Left ventricle myocardium superior (tissue), 1 donor: ENCODE results near the gene HNF1B. TPM values are rescaled to one million over a fixed set of nuclear protein-coding genes. Genes with fewer than 3 reads are reported as not detected.

Experiments
- ATAC-seq: fragments of 200-7000 bp; cut with Tn5 transposase; one replicate; pipeline ENCODE4 v1.9.1; 2020; ENCODE audit warnings: mild to moderate bottlenecking, moderate library complexity
- DNase-seq: peaks from one replicate; pipeline ENCODE4 v3.0.0-alpha.2; 2020
- intact Hi-C: fragments of 100-400 bp; cut with micrococcal nuclease; formaldehyde crosslinking; loops from one replicate; pipeline ENCODE4 v1.11.0; 2022
- total RNA-seq: library from RNA; stranded (reverse); fragmentation: NEBNext Ultra II Directional; extraction: Animal tissue kit (Norgen Biotek cat#: 25700); gene quantifications from one replicate; pipeline ENCODE4 v1.2.1, GENCODE V29; 2021
- donor health status: DM: no; HTN: yes; CAD: no; lungs with severe emphysema.

The HNF1B gene
- total RNA-seq, 1 donor from 2014 or later: not detected

- ATAC-seq (no peak), DNase-seq (no peak)
- intact Hi-C loops: no loop called here
These were observed 3.3 kb downstream of the HNF1B start for GRCh38 chr17:37741341-37742115.

- DNase-seq (no peak), ATAC-seq (no peak)
- intact Hi-C loops: no loop called here
These were observed 3.9 kb downstream of the HNF1B start for GRCh38 chr17:37740915-37741314.

- intact Hi-C loops: no loop called here
- no peak for DNase-seq
- ATAC-seq: no peak
These were observed 6.9 kb downstream of the HNF1B start for GRCh38 chr17:37737971-37738370.

GRCh38 chr17:37737081-37737480 is 7.8 kb downstream of the HNF1B start:
- DNase-seq: no peak
- ATAC-seq: no peak
- intact Hi-C loops: no loop called here

- DNase-seq (no peak), ATAC-seq (no peak)
- intact Hi-C loops: no loop called here
These were observed 8.4 kb downstream of the HNF1B start for GRCh38 chr17:37736428-37736827.

- DNase-seq: no peak
- no peak for ATAC-seq
- intact Hi-C loops: no loop called here
These were observed 9.7 kb downstream of the HNF1B start for GRCh38 chr17:37735165-37735564.

- intact Hi-C loops: no loop called here
- DNase-seq (no peak), ATAC-seq (no peak)
These were observed 12.5 kb downstream of the HNF1B start for GRCh38 chr17:37732316-37732715.

GRCh38 chr17:37731056-37731455 is 13.8 kb downstream of the HNF1B start:
- DNase-seq (no peak), ATAC-seq (no peak)
- intact Hi-C loops: no loop called here

- no peak for DNase-seq
These were observed 15.0 kb downstream of the HNF1B start for GRCh38 chr17:37729905-37730304.

GRCh38 chr17:37726891-37727675 is 17.8 kb downstream of the HNF1B start:
- DNase-seq: no peak
- intact Hi-C loops: no loop called here
- ATAC-seq: no peak

More at GRCh38 chr17:37729905-37730304, 15.0 kb downstream of the HNF1B start:
- intact Hi-C loops: no loop called here
- ATAC-seq: no peak

- no peak for ATAC-seq
- intact Hi-C loops: no loop called here
- no peak for DNase-seq
These were observed 18.6 kb downstream of the HNF1B start for GRCh38 chr17:37726248-37726647.

GRCh38 chr17:37725601-37726146 is 19.2 kb downstream of the HNF1B start:
- DNase-seq (no peak), ATAC-seq (no peak)
- intact Hi-C loops: no loop called here

GRCh38 chr17:37725021-37725595 is 19.8 kb downstream of the HNF1B start:
- intact Hi-C loops: no loop called here
- ATAC-seq: no peak
- DNase-seq: no peak

- no peak for DNase-seq
These were observed 23.9 kb downstream of the HNF1B start for GRCh38 chr17:37720989-37721388.

GRCh38 chr17:37719866-37720265 is 25.0 kb downstream of the HNF1B start:
- intact Hi-C loops: no loop called here
- no peak for ATAC-seq
- no peak for DNase-seq

More at GRCh38 chr17:37720989-37721388, 23.9 kb downstream of the HNF1B start:
- intact Hi-C loops: no loop called here
- ATAC-seq: no peak

GRCh38 chr17:37718324-37719048 is 26.4 kb downstream of the HNF1B start:
- intact Hi-C loops: no loop called here
- ATAC-seq (no peak), DNase-seq (no peak)

- no peak for DNase-seq
- intact Hi-C loops: no loop called here
- ATAC-seq: no peak
These were observed 27.1 kb downstream of the HNF1B start for GRCh38 chr17:37717627-37718323.

- intact Hi-C loops: no loop called here
- DNase-seq (no peak), ATAC-seq (no peak)
These were observed 30.0 kb downstream of the HNF1B start for GRCh38 chr17:37714897-37715296.

- ATAC-seq: no peak
- intact Hi-C loops: no loop called here
- DNase-seq: no peak
These were observed 31.2 kb downstream of the HNF1B start for GRCh38 chr17:37713624-37714023.
